Measurements from ENCODE around the gene ACER2. TPM values are rescaled to one million over a fixed set of nuclear protein-coding genes. Genes with fewer than 3 reads are reported as not detected.

ACER2 gene
- total and polyA plus RNA-seq, 8 donors: 2.7 to 8.1 (median 3.1) TPM

DNA sequence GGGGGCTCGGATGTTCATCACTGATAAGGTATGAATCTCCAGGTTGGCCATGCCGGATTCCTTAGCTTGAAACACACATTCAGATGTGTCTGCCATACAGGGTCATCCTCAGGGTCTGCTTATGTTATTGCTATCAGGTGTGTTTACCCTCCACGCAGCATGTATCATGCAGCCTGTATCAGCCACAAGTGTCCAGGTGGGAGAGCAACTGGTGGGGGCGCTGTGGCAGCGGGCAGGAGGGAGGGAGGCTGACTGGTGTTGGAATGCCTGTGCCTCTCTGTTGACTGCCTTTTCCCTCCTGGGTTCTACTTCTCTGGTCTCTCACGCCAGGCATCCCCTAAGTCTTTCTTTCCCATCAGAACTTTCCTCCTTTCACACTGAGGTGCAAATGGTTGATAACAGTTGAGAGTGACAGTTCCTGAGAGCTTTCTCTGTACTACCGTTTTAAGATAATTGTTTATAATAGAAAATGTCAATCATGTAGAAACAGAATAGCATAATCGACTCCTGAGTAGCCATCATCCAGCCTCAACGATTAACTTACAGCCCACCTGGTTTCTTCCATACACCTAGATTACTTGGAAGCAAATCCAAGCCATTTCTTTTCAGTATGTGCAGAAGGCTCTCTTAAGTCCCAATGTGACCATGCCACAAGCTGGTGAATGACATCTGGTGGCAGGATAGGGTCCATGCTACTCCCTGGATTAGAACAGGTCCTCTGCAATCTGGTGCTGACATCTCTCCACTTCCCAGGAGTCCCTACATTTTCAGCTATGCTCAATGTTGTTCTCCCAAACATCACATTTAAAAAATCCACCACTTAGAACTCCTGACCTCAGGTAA is 86.6 kb downstream of the ACER2 start:
- Histone ChIP-seq H3K4me3 (no peak overlapping the region), H3K4me1 (peaks cover 2 to 13% of the 10 kb centered on the region in 2 donors), H3K36me3 (no peaks in the 10 kb centered on the region), H3K9me3 (no peaks in the 10 kb centered on the region), H3K27ac (no peak overlapping the region), H3K27me3 (peaks cover 0 to 6% of the 10 kb centered on the region in 2 donors)
- ATAC-seq (no peak), DNase-seq (no peak)
- TF ChIP-seq, protein P1, sequence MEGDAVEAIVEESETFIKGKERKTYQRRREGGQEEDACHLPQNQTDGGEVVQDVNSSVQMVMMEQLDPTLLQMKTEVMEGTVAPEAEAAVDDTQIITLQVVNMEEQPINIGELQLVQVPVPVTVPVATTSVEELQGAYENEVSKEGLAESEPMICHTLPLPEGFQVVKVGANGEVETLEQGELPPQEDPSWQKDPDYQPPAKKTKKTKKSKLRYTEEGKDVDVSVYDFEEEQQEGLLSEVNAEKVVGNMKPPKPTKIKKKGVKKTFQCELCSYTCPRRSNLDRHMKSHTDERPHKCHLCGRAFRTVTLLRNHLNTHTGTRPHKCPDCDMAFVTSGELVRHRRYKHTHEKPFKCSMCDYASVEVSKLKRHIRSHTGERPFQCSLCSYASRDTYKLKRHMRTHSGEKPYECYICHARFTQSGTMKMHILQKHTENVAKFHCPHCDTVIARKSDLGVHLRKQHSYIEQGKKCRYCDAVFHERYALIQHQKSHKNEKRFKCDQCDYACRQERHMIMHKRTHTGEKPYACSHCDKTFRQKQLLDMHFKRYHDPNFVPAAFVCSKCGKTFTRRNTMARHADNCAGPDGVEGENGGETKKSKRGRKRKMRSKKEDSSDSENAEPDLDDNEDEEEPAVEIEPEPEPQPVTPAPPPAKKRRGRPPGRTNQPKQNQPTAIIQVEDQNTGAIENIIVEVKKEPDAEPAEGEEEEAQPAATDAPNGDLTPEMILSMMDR (IDR thresholded peaks at IDR 0.05): no peak
- intact Hi-C loops (cut with DNase I): no loop called here

- DNase-seq (no peak), ATAC-seq (no peak)
- TF ChIP-seq, protein P1 (IDR thresholded peaks at IDR 0.05): no peak
- Histone ChIP-seq H3K4me1 (peaks cover 2 to 13% of the 10 kb centered on the region in 2 donors), H3K27me3 (peaks cover 0 to 6% of the 10 kb centered on the region in 2 donors), H3K36me3 (no peaks in the 10 kb centered on the region), H3K27ac (no peak overlapping the region), H3K4me3 (no peak overlapping the region), H3K9me3 (no peaks in the 10 kb centered on the region)
- intact Hi-C loops (cut with DNase I): no loop called here
Observed at GRCh38 chr9:19496321-19497050, 87.7 kb downstream of the ACER2 start.

GRCh38 chr9:19497276-19497675 is 88.5 kb downstream of the ACER2 start:
- DNase-seq (no peak), ATAC-seq (no peak)
- H3K4me1 ChIP-seq: peaks cover 2 to 13% of the 10 kb centered on the region in 2 donors
- peaks cover 0 to 6% of the 10 kb centered on the region in 2 donors for H3K27me3 ChIP-seq
- TF ChIP-seq, protein P1 (IDR thresholded peaks at IDR 0.05): no peak
- no peaks in the 10 kb centered on the region for H3K9me3 ChIP-seq
- no peaks in the 10 kb centered on the region for H3K36me3 ChIP-seq
- no peak overlapping the region for H3K4me3 ChIP-seq
- intact Hi-C loops (cut with DNase I): no loop called here
- H3K27ac ChIP-seq: no peak overlapping the region

DNA sequence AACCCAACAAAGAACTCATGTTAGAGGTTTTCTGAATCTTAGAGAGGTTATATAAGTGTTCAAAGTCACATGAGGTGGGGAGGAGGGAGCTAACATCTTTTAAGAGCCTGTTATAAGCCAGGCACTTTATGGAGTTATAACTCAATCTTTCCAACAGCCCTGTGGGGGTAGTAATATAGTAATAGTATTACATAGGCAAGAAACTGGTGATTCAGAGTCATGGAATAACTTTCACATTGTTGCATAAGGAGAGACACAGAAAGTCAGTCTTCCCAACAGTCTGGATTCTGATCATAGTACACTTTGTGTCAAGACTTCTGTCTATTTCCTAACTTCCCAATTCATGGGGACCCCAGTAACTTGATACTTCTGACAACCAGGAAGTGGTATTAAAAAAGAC is 89.2 kb downstream of the ACER2 start:
- intact Hi-C loops (cut with DNase I): no loop called here
- no peak overlapping the region for H3K4me3 ChIP-seq
- H3K4me1 ChIP-seq: peaks cover 0 to 11% of the 10 kb centered on the region in 2 donors
- TF ChIP-seq, protein P1 (IDR thresholded peaks at IDR 0.05): no peak
- H3K27ac ChIP-seq: no peak overlapping the region
- DNase-seq (no peak), ATAC-seq (peak; percentile 26)
- no peaks in the 10 kb centered on the region for H3K36me3 ChIP-seq
- peaks cover 0 to 6% of the 10 kb centered on the region in 2 donors for H3K27me3 ChIP-seq
- H3K9me3 ChIP-seq: no peaks in the 10 kb centered on the region

Other genes starting within 250 kb of the ACER2 start
- gene DENND4C, start 178.3 kb upstream of the ACER2 start, total RNA-seq: 10 to 100 TPM; 55.1 to 59.3 TPM
- gene DENND4C, start 178.3 kb upstream of the ACER2 start, polyA plus RNA-seq (ENCODE audit: insufficient read length in 6 of 6): 10 to 100 TPM; 44.8 to 58.5 (median 49.6) TPM
- gene RPS6, start 28.8 kb upstream of the ACER2 start, total RNA-seq: 1,000 to 10,000 TPM; 1,719 to 1,881 TPM
- 1,000 to 10,000 TPM; 3,259 to 3,357 (median 3,320) TPM for gene RPS6, start 28.8 kb upstream of the ACER2 start, polyA plus RNA-seq (ENCODE audit: insufficient read length in 6 of 6)

All from left lung (tissue), 10 donors.